ENCODE measurements around the gene GMPPB.

The GMPPB gene

GRCh38 chr3:49727924-49728361 is 4.2 kb upstream of the GMPPB start:
- peak; percentile 61 for DNase-seq

- peak; percentile 55 for DNase-seq
These were observed 3.6 kb upstream of the GMPPB start for GRCh38 chr3:49727154-49727923.

- DNase-seq, result peak; percentile 57
These were observed 2.3 kb upstream of the GMPPB start for GRCh38 chr3:49725906-49726681.

GRCh38 chr3:49724586-49724985 is 835 bp upstream of the GMPPB start:
- peak; percentile 72 for DNase-seq

GRCh38 chr3:49723296-49723627 is 489 bp downstream of the GMPPB start:
- peak; percentile 86 for DNase-seq

GRCh38 chr3:49722896-49723295 is 855 bp downstream of the GMPPB start:
- DNase-seq, result no peak

- DNase-seq, result peak; percentile 57
These were observed 1.6 kb downstream of the GMPPB start for GRCh38 chr3:49721896-49722781.

- DNase-seq, result peak; percentile 61
These were observed 2.2 kb downstream of the GMPPB start for GRCh38 chr3:49721596-49721895.

GRCh38 chr3:49720855-49721595 is 2.7 kb downstream of the GMPPB start:
- DNase-seq, result peak; percentile 61

- DNase-seq, result peak; percentile 97
These were observed 4.4 kb downstream of the GMPPB start, which contains the start of gene AMIGO3 for GRCh38 chr3:49719214-49719884. AMIGO3 (minus strand) TSS chr3:49719684; CDS start chr3:49719465, 219 bp downstream.

- no peak for DNase-seq
These were observed 4.9 kb downstream of the GMPPB start for GRCh38 chr3:49718858-49719213.

- DNase-seq, result no peak
These were observed 5.5 kb downstream of the GMPPB start for GRCh38 chr3:49717959-49718857.

- DNase-seq, result peak; percentile 58
These were observed 6.4 kb downstream of the GMPPB start for GRCh38 chr3:49717211-49717958.

- peak; percentile 56 for DNase-seq
These were observed 7.0 kb downstream of the GMPPB start for GRCh38 chr3:49716691-49717210.

- DNase-seq, result peak; percentile 54
These were observed 7.6 kb downstream of the GMPPB start for GRCh38 chr3:49716169-49716568.

- peak; percentile 58 for DNase-seq
These were observed 8.1 kb downstream of the GMPPB start for GRCh38 chr3:49715611-49716121.

- DNase-seq, result no peak
These were observed 8.8 kb downstream of the GMPPB start for GRCh38 chr3:49714728-49715550.

GRCh38 chr3:49713336-49714105 is 10.2 kb downstream of the GMPPB start:
- no peak for DNase-seq

All from activated effector memory CD4-positive, alpha-beta T cell treated with anti-CD3 and anti-CD28 coated beads, Interleukin-2, amount 50 U/mL, for 16 hours (primary cell).